T47D (cell line): ENCODE results near the gene DLD.

ENCODE experiments used
- DNase-seq, 2 experiments: peaks; one replicate each; pipeline versions ENCODE4 v3.0.0 to v3.0.0-alpha.2; 2011 to 2012; ENCODE audit warnings: low read depth in 1 of 2, low spot score in 1 of 2
- JUND ChIP-seq: IDR thresholded peaks from 2 replicates; pipeline ENCODE4 v1.6.1; 2012; ENCODE audit warnings: low read depth
- in situ Hi-C: cut with HindIII; loops from 2 replicates; pipeline ENCODE4 v1.10.0; 2016; ENCODE audit warnings: low sequenced_read_pairs, low pct_unique_long_range_greater_than_20kb

Gene DLD

GRCh38 chr7:107931740-107932515 is 40.9 kb downstream of the DLD start:
- in situ Hi-C loops, result no loop called here

GRCh38 chr7:107932805-107933204 is 41.8 kb downstream of the DLD start:
- in situ Hi-C loops, result no loop called here
- no peak for DNase-seq
- TF ChIP-seq JUND, result no peak

More at GRCh38 chr7:107931740-107932515, 40.9 kb downstream of the DLD start:
- DNase-seq, result no peak
- no peak for TF ChIP-seq JUND

- no peak for DNase-seq
- TF ChIP-seq JUND, result no peak
- in situ Hi-C loops, result no loop called here
Measured at GRCh38 chr7:107933386-107934013, 42.5 kb downstream of the DLD start.

- in situ Hi-C loops, result no loop called here
- no peak for TF ChIP-seq JUND
- DNase-seq, result no peak
Measured at GRCh38 chr7:107934991-107935770, 44.2 kb downstream of the DLD start.

- in situ Hi-C loops, result no loop called here
- TF ChIP-seq JUND, result no peak
Measured at GRCh38 chr7:107936312-107936711, 45.3 kb downstream of the DLD start.

GRCh38 chr7:107937531-107937930 is 46.5 kb downstream of the DLD start:
- in situ Hi-C loops, result no loop called here
- DNase-seq, result no peak
- no peak for TF ChIP-seq JUND

More at GRCh38 chr7:107936312-107936711, 45.3 kb downstream of the DLD start:
- no peak for DNase-seq

- no peak for TF ChIP-seq JUND
- no peak for DNase-seq
- in situ Hi-C loops, result no loop called here
Measured at GRCh38 chr7:107938456-107939250, 47.7 kb downstream of the DLD start.

- TF ChIP-seq JUND, result no peak
- in situ Hi-C loops, result no loop called here
- no peak for DNase-seq
Measured at GRCh38 chr7:107939573-107940489, 48.8 kb downstream of the DLD start.

- in situ Hi-C loops, result no loop called here
- no peak for DNase-seq
- no peak for TF ChIP-seq JUND
Measured at GRCh38 chr7:107940951-107941350, 50.0 kb downstream of the DLD start.

- no peak for TF ChIP-seq JUND
- DNase-seq, result no peak
- in situ Hi-C loops, result no loop called here
Measured at GRCh38 chr7:107943018-107943417, 52.0 kb downstream of the DLD start.

- no peak for DNase-seq
- no peak for TF ChIP-seq JUND
- in situ Hi-C loops, result no loop called here
Measured at GRCh38 chr7:107944411-107945169, 53.6 kb downstream of the DLD start.
